Mammary epithelial cell (primary cell): ENCODE data around the gene XKR3.

Experiments used
- EZH2 ChIP-seq: IDR thresholded peaks from 2 replicates; pipeline ENCODE4 v1.6.1; 2012; ENCODE audit warnings: low read length, inconsistent platforms, borderline replicate concordance
- TF ChIP-seq, protein P1 (sequence below), 2 donors: IDR thresholded peaks in 1 of 2; conservative IDR thresholded peaks in 1 of 2; 2 replicates each; pipeline ENCODE4 v1.5.1; 2011 to 2012; ENCODE audit warnings: inconsistent platforms in 2 of 2, low read length in 2 of 2, mild to moderate bottlenecking in 2 of 2, control low read depth in 1 of 2, low read depth in 1 of 2; ENCODE audit not compliant: insufficient read depth in 1 of 2; ENCODE audit errors: extremely low read depth in 1 of 2

DNA sequence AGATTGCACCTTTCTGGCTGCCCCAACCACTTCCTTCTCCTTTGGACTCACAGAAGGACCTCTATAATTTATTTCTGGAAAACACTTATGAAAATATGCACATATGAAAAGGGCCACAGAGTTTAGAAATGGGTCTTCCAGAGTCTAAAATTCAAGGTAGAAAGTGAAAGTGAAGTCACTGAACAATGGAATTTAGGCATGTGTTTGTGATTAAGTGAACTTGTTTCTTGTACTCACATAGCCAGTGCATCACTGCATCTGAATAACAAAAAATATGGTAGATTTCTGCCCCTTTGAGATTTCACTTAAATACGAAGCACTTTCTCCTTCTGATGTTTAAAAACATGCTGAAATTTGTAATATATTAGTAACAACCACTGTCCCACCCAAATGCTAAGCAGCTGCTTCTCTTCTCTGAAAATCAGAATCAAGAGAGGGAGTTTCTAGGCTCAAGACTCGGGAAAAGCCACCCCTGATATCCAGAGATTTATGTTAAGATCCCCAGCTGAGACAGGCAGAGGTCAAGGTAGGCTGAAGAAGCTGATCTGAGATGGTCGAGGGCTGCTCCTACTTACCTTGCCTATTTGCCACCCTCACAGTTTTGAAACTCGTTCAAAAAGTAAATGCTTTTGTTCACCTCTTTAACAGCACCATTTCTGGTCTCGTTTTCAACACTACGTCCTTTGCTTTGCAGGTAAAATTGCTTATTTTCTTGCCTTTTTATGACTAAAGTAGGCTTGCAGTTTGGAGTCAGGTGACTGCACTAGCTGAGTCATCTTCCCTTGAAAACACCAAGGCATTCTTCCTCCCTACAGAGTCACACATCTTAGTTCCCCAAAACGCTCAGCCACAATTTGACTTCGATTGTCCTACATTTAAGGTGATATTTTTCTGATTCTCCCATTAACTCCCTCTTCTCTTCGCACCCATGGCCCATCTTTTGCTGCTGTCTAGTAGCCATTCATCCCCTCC, at the start of gene XKR3:
- TF ChIP-seq, protein P1, sequence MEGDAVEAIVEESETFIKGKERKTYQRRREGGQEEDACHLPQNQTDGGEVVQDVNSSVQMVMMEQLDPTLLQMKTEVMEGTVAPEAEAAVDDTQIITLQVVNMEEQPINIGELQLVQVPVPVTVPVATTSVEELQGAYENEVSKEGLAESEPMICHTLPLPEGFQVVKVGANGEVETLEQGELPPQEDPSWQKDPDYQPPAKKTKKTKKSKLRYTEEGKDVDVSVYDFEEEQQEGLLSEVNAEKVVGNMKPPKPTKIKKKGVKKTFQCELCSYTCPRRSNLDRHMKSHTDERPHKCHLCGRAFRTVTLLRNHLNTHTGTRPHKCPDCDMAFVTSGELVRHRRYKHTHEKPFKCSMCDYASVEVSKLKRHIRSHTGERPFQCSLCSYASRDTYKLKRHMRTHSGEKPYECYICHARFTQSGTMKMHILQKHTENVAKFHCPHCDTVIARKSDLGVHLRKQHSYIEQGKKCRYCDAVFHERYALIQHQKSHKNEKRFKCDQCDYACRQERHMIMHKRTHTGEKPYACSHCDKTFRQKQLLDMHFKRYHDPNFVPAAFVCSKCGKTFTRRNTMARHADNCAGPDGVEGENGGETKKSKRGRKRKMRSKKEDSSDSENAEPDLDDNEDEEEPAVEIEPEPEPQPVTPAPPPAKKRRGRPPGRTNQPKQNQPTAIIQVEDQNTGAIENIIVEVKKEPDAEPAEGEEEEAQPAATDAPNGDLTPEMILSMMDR (conservative IDR thresholded peaks at IDR 0.05 in 1 of 2, IDR thresholded peaks at IDR 0.05 in 1 of 2; ENCODE audit: extremely low read depth in 1 of 2, insufficient read depth in 1 of 2, low read depth in 1 of 2, low read length in 2 of 2) = no peak
- no peak for TF ChIP-seq EZH2
